Stimulated activated CD4-positive, alpha-beta T cell treated with anti-CD3 and anti-CD28 coated beads, TNF-alpha, amount 100 ng/mL, for 48 hours (primary cell): ENCODE measurements around the gene TSACC.

Experiments used
- DNase-seq, 3 donors: peaks; one replicate each; pipeline ENCODE4 v3.0.0-alpha.2; 2020; ENCODE audit warnings: low read depth in 3 of 3

TSACC gene

DNA sequence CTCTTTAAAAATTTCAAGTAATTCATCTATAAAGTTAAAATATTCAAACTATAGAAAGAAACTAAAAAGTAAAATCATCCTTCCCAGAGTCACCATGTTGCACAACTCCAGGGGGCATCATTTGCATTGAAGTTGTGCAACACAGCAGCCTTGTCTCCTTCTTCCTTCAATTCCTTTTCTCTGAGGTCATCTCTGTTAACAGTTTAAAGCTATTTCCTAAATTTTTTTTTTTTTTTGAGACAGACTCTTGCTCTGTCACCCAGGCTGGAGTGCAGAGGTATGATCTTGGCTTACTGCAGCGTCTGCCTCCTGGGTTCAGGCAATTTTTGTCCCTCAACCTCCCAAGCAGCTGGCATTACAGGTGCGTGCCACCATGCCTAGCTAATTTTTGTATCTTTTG is 37.8 kb downstream of the TSACC start:
- no peak for DNase-seq

- DNase-seq, result no peak
These were observed 38.9 kb downstream of the TSACC start for GRCh38 chr1:156376958-156377919.

DNA sequence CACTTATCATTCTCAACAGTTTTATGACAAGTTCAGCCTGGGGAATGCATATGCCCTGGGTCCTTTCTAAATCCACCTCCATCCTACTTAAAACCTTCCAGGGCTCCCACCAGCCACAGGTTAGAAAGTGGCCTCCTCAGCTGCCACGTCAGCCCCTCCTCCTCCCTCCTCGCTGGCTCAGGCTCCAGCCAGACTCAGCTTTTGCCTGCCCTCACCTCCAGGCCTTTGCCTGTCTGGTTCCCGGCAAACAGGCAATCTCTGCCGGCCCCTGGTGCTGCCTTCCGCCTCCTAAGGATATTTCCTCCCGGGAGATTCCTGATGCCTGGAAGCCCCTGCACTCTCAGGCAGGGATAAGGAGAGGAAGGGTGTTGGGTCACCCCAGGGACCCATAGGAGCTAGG is 40.2 kb downstream of the TSACC start:
- no peak for DNase-seq

GRCh38 chr1:156379420-156380165 is 41.3 kb downstream of the TSACC start:
- DNase-seq, result no peak

DNA sequence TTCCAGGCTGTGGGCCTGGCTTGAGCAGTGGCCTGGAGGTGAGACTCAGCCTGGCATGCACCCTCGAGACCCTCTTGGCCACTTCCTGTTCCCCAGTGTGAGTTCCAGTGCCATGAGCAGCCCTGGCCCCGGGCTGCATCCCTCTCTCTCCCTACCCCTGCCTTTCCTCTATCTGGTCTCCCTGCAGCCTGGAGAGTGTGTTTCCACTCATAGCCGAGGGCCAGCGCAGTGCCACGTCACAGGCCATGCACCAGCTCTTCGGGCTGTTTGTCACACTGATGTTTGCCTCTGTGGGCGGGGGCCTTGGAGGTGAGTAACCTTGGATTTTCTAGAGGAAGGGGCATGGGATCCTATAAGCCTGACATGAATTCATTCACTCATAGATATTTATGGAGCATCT is 44.2 kb downstream of the TSACC start:
- no peak for DNase-seq

DNA sequence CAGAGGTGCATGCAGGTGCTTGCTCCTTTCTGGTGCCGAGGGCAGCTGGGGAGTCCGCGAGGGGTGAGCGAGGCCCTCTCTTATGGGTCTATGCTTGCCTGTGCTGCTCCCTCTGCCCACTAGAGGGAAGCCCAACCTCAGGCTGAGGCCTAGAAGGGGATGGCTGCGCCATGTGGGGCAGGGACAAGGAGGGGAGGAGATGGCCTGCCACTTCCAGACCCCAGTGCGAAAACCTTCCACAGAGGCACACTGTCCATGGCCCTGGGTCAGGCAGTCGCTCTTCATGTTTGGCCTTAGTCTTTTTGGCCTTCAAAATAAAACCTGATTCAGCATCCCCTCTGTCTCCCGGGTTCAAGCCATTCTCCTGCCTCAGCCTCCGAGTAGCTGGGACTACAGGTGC is 44.7 kb downstream of the TSACC start:
- peak; percentile 44 to 53 (median 51) for DNase-seq

- no peak for DNase-seq
These were observed 45.7 kb downstream of the TSACC start for GRCh38 chr1:156384007-156384406.

GRCh38 chr1:156384658-156385057 is 46.3 kb downstream of the TSACC start:
- DNase-seq, result no peak

GRCh38 chr1:156385534-156386031 is 47.3 kb downstream of the TSACC start:
- peak; percentile 34 to 67 (median 46) for DNase-seq

DNA sequence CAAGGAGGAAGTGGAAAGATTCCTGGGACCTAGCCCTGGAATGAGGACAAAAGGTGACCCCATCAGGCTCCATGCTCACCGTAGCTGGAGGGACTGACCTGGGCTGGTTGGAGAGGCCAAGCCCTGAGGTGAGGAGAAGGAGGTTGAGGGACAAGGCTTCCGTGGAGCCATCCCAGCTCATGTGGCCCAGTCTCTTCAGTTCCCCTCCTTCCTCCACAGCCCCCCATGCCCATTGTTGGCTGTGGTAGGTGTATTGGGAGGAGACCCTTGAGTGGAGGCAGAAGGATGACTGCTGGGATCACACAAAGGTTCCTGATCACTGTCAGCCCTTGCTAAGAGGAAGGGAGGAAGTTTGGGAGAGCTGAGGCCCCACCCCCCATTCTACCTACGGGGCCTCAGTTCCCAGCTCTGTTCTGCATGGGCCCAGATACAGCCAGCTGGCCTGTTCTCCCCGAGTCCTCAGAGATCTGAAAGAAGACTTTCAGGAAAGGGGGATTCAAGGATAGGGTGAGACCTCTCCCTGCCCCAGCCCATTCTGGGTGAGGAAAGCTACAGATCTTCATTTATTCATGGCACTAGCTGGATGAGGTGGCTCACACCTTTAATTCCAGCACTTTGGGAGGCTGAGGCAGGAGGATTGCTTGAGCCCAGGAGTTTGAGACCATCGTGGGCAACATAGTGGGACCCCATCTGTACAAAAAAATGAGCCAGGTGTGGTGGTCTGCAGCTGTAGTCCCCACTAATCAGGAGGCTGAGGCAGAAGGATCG is 48.0 kb downstream of the TSACC start:
- DNase-seq, result no peak

DNA sequence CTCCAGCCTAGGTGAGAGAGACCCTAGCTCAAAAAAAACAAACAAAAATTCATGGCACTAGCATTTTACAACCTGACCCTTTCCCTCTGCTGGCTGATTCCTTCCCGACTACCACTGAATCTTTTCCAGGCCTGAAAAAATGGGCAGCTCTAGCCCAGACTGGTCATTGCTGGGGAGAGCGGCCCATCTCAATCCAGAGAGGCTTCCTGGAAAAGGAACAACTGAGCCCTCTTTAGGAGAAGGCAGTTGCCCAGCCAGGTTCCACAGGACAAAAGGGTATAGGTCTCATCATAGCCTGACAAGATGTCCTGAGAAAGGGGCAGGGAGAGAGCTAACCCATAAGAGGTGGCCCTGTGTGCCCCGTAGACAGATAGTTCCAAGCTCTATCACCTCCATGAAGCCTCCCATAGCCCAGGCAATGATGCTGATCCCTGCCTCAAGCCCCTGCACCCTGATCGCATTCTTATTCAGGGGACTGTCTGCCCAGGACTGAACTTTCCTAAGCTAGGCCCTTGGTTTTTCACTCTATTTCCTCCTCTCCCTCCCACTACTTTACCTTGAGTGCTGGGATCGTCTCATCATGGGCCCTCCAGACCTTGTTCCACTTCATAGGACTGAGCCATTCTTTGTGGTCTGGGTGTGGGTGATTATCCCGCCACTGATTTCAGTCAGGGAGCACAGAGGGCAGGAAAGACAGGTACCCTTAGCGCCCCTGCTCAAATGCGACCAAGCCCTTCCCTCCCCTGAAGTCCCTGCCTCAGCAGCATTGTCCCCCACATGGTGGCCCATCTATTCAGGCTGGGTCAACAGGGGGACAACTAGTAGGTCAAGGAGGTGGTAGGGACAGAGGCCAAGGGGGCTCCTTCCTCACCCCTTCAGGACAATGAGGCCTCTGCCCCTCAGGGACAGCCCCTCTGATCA is 48.9 kb downstream of the TSACC start:
- no peak for DNase-seq

DNA sequence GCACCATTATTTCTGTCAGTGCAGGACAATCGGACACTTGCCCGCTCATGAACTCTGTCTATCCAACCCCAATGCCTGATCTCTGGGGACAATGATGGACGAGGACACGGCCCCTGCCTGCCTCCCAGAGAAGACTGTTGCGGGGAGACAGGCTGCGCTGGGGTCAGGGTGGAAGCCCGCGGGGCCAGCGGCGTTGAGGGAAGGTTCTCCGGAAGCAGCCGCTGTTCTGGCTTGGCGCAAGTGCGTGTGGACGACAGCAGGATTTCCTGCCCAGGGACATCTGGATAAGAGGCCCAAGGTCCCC is 49.5 kb downstream of the TSACC start:
- no peak for DNase-seq

DNA sequence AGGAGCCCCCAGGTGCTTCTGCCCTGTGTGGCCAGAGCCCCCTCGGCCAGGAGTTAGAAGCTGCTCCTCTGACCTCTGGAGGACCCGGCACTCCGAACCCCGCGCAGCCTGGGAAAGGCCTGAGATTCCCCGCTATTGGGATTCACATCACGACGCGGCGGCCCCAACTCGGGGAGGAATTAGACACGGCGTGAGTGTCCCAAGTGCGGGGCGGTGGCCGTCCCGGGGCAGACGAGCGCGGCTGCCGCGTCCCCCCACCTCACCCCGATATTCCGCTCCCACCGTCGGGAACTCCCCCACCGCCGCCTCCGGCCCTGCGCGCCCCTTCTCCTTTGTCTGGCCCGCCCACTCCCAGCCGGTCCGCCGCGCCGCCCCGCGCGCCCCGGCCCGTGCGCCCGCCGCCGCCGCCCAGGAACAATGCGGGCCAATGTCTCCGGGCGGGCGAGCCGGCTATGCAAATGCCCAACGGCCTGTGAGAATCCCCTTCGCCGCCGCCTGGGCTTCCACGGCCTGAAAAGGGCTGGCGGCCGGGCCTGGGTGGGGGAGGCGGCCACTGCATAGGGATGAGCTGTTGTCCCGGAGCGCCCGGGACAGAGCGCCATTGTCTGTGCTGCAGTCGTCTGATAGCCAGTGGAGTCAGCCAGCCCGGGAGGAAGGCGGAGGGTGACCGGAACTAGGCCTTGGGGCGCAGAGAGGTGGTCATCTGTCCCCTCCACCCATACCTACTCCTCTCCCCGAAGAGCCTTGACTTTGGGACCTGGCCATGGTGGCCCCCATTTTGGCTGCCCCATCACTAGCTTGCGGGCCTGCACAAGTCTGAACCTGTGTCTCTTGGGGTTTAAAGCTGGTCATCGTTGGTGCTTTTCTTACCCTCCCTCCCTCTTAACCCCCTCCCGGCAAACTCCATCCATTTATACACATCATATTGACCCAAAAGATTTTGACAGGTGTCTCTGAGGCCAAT is 50.1 kb downstream of the TSACC start:
- DNase-seq, result no peak

- no peak for DNase-seq
These were observed 51.0 kb downstream of the TSACC start for GRCh38 chr1:156389311-156389710.

GRCh38 chr1:156390469-156391365 is 52.4 kb downstream of the TSACC start:
- DNase-seq, result no peak

DNA sequence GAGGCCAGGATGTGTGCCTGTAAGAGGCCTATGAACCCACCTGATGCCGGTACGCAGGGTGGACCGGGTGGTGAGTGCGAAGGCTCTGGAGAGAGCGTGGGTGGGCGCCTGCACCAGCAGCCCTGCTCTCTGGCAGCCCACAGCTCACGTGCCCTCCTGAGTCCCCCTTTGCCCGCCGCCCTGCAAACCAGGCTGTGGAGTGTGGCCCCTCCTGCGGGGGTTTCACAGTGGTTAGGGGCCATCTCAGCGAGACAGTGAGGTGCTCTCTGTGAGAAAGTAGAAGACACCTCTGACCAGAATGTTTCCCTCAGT is 53.0 kb downstream of the TSACC start:
- DNase-seq, result no peak

GRCh38 chr1:156391701-156392100 is 53.4 kb downstream of the TSACC start:
- no peak for DNase-seq

- DNase-seq, result no peak
These were observed 54.1 kb downstream of the TSACC start for GRCh38 chr1:156392452-156392853.

DNA sequence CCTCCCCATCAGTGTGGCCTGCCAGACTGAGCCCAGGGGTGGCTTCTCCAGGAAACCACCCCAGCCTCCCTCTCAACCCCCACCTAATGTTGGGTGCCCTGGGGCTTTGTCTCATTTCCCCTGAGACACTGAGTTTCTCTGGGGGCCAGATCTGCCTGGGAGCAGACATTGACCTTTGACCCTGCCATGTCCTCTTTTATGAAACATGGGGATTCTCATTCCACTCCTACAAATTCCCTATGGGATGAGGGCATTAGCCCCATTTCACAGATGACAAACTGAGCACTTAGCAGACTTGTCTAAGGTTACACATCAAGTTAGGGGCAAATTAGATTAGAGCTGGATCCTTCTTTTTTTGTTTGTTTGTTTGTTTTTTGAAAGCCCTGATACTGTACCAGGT is 54.8 kb downstream of the TSACC start:
- no peak for DNase-seq
